SIG-M5 treated with dmso at 0.1 percent for 504 hours (cell line): Measurements from ENCODE around the gene INPP5B.

Experiments
- DNase-seq: peaks from one replicate; lab custom pipeline; 2025; ENCODE audit not compliant: unreplicated experiment; lab: John Stamatoyannopoulos, UW

INPP5B gene

DNA sequence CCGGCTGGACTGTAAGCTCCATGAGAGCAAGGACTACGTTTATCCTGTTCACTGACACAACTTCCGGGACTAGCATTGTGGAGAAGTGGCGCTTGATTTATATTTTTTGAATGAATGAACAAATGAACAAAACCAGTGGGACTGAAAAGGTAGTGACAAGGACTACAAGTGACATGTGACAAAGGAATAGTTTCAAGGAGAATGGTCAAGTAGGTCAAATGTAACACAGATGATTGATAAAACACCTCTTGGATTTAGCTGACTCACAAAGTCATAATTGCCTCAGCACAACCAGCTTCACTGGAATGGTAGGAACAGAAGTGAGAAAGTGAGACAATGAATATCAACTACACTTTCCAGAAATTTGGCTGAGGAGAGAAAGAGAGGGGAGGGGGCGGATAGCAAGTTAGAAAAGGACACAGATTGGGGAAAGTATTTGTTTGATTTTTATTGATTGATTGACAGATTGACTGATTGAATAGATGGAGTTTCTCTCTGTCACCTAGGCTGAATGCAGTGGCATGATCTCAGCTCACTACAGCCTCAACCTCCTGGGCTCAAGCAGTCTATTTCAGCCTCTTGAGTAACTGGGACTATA is 101.7 kb downstream of the INPP5B start:
- peak; percentile 52 for DNase-seq

DNA sequence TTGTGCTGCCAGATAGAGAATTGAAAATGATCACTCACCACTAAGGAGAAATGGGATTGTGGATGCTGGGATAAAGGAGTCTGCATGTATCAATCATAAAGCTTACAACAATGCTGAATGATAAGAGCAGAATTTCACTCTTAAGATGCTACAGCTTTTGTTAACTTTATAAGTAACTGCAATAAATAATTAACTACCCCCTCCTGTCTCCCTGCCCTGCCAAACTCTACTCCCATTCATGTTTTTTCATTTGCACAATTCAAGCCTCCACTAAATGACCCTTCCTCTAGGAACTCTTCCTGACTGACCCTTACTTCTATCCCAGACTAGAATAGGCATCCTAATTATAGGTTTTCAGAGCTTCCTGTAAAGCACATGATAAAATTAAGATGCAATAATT is 102.3 kb downstream of the INPP5B start:
- no peak for DNase-seq

DNA sequence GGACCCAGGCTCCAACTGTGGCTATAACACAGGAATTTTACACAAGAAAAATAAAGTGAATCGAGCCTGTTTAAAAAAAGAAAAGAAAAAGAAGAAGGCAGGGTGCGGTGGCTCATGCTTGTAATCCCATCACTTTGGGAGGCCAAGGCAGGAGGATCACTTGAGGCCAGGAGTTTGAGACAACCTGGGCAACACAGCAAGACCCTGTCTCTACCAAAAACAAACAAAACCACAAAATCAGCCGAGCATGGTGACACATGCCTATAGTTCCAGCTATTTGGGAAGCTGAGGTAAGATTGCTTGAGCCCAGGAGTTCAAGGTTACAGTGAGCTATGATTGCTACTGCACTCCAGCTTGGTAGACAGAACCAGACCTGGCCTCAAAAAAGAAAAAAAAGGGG is 105.2 kb downstream of the INPP5B start:
- DNase-seq = no peak

DNA sequence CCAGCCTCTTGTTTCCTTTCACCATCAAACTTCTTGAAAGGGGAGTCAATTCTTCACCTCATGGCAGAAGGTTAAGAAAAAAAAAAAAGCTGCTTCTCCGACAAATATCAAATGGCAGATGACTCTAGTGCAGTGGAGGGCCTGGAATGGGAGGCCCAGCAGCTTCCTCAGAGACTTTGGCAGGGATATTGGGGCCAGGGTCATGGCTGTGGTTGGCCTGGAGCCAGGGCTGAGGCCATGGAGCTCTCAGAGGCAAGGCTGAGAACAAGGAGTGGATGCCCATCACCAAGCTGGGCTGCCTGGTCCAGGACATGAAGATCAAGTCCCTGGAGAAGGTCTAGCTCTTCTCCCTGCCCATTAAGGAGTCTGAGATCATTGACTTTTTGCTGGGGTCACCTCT is 106.1 kb downstream of the INPP5B start:
- DNase-seq = no peak

DNA sequence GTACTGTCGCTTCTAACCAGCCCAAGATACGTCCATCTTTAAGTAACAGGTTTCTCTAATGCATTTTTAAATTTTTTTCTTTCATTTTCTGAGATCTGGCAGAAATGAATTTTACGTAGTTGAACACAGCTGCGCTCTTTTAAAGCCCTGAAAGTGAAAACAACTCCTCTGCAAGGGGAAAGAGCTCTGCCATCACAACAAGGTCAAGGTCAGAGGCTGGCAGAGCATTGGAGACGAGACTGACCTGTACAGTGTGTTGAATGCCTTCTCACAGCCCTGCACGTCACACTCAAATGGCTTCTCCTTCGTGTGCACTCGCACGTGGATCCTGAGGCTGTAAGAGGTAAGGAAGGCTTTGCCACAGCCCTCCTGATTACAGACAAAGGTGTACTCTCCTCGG is 107.2 kb downstream of the INPP5B start:
- DNase-seq = no peak

DNA sequence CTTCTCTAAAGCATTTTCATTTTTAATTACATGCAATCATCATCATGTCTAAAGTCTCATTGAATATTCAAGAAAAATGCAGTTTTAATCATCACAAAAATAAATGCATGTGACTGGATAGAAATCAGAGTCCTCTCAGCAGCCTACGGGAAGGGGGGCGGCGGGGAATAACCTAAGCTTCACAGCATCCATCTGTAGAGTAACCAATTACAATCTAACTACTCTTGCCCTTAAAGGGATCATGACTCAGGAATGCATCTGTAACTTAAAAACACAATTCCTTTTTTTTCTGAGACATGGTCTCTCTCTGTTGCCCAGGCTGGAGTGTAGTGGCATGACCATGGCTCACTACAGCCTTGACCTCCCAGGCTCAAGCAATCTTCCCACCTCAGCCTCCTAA is 110.1 kb downstream of the INPP5B start:
- DNase-seq = no peak

DNA sequence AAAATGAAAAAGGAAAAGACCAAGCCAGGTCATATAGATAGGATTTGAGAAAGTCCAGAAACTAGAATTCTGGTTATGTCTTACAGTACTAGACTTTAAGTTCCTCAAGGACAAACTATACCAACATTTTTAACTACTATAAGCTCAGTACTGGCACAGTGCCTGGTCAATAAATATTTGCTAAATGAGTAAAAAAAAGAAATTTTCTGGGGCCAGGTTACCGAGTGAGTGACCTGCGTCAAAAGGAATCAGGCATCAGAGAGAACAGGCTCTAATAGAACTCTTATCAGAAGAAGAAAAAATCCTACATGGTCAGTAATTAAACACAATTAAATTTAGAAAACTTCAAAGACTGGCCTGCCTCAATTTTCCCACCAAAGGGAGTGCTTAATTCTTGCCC is 115.0 kb downstream of the INPP5B start:
- DNase-seq = no peak

DNA sequence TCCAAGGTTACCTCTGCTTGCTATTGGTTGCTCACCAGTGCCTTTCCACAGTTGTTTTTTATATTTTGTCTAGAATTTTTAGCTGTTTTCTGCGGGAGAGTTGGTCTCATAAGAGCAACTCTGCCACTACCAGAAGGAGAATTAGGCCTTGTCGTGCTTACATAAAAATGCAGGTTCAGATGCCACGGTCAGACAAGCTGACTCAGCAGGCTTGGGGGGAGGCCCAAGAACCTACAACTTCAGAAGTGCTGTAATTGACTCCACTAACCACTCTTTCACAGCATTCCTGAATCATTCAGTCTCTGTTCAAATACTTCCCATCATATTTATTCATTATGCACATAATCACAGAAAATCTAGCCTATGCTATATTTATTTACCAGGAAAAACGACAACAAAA is 115.7 kb downstream of the INPP5B start:
- no peak for DNase-seq

DNA sequence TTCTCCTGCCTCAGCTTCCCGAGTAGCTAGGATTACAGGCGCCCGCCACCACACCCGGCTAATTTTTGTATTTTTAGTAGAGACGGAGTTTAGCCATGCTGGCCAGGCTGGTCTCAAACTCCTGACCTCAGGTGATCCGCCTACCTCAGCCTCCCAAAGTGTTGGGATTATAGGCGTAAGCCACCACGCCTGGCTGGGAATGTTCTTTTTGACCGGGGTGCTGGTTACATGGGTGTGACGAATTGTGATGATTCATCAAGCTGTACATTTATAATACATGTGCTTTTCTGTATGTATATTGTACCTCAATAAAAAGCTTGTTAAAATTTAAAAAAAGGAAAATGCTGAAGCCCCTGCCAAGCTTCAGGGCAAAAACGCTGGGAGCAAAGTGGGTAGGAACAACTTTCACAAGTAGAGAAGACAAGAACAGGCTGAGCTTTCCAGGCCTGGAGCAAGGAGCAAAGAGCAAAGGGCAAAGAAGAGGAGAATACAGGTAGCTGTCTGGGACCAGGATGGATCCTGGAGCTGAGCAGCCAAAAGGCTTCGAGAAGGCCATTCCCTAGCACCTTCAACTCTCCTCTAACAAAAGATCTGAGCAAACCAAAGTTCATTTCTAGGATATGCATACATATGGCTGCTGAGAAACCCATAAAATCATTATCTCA is 118.3 kb downstream of the INPP5B start:
- no peak for DNase-seq

DNA sequence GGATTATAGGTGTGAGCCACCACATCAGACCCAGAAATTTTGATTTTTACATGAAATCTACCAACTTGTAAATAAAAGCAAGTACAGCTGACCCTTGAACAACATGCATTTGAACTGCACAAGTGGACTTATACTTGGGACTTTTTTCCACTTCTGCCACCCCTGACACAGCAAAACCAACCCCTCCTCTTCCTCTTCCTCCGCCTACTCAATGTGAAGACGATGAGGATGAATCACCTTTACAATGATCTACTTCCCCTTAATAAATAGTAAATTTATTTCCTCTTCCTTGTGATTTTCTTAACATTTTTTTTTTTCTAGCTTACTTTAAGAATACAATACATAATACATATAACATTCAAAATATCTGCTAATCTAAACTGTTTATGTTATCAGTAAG is 121.3 kb downstream of the INPP5B start:
- no peak for DNase-seq

DNA sequence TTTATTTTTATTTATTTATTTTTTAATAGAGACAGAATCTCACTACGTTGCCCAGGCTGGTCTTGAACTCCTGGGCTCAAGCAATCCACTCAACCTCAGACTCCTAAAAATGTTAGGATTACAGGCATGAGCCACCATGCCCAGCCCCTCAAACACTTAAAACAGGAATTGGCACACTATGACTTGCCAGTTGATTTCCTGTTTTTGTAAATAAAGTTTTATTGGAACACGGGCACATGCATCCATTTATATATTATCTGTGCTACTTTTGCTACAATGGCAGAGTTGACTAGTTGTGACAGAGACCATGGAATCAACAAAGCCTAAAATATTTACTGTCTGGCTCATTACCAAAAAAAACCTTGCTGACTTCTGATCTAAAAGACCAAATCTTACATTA is 122.9 kb downstream of the INPP5B start:
- DNase-seq = no peak

DNA sequence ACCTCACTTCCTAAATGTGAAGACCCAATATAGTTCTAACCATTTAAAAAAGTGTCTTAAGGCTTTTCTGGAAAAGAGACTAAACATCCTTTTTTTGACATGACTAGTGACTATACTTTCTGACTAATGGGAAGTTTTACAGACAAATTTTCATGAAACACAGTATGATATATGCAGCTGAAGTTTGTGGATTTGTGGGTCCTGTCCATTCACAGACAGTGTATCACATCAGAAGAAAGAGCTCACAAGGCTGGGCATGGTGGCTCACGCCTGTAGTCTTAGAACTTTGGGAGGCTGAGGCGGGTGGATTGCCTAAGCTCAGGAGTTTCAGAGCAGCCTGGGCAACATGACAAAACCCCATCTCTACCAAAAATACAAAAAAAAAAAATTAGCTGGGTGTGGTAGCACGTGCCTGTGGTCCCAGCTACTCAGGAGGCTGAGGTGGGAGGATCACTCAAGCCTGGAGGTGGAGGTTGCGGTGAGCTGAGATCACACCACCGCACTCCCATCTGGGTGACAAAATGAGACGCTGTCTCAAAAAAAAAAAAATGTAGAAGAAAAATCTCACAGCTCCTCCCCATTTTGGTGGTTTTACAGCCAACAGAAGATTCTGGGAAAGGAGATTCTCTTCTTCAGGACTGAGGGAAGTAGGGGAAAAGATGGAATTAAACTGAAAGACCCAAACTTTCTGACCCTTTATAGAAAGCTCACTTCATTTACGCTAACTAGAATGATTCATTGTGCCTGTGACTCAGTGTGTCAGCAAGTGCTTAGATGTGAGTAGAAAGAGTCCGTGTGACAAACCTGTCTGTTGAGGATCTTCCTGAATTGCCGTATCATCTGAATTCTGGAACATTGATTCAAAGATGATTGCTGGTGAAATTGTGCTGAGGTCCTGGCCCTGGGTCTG is 123.7 kb downstream of the INPP5B start:
- DNase-seq = no peak

DNA sequence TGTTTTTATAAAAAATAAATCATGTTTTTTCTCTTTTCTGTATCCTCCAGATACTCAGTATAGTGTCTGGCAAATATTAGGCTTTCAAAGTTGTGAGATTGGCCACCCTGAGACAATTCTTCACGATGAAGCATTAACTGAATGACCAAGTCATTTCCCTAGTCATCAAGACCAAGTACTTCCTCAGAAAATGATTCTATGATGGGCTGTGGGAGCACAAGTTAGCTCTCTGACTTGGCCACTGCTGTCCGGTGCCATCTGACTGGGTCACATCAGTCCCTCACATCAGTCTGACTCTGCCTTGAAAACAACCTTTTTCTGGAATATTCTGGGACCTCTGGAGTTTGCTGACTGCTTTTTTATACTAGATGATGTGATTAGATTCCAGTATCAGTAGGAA is 125.4 kb downstream of the INPP5B start:
- DNase-seq = no peak

DNA sequence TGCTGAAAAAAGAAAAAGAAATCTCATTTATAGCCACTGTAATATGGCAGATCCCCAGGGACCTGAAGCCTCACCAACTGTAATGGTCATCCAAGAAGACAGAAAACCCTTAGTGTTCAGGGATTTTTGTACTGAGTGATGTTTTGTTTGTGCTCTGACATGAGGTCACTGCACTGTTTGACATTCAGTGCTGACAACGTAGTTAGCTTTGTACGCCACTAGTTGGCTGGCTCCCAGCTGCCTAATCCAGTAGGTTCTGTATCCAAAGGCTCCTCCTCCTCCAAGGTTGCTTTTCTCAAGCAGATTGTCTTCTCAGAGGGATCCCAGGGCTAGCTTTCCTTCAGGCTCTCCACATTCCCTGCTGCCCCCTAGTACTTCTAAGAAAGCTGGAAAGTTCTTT is 129.4 kb downstream of the INPP5B start:
- DNase-seq = peak; percentile 20

DNA sequence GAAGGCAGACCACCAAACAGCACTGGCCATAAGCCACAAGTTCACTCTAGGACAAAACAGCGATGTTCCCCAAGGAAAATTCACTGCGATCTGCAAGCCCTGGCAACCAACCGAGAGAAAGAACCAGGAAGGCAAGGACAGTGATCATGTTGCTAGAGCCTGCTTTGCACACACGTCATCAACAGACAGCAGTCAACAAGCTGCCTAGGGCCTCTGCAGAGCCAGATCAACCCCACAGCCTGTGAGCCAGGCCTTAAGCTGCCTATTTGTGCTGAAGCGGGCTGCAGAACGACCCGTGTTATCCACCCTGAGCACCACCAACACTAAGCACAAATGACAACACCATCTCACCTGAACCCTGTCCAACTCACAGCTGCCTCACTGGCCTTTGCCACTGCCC is 132.6 kb downstream of the INPP5B start:
- DNase-seq = no peak

DNA sequence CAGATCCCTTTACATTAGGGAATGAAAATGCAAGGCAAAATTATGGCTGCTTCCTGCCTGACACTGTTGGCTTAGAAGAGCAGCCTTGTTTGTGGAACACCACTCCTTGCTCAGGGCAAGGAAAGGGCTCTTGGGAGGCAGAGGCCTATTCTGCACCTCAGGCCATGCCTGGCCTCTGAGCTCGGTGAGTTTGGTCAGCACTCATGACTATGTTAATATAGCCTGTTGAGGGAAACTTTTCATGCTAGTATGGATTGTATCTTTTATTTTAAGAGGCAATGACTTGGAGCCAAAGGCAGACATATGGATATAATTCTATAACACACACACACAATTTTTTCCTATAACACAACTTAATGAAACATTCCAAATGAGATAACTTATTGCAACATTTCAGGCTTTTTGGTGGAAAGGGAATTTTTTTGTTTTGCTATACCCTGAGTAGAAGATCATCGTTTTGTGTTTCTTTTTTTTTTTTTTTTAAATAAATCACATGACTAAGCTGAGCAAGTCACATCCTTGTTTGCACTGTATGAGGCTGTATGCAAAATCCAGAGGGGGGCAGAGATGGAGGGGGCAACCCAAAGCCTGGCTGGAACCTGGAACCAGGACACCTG is 133.2 kb downstream of the INPP5B start:
- DNase-seq = no peak

DNA sequence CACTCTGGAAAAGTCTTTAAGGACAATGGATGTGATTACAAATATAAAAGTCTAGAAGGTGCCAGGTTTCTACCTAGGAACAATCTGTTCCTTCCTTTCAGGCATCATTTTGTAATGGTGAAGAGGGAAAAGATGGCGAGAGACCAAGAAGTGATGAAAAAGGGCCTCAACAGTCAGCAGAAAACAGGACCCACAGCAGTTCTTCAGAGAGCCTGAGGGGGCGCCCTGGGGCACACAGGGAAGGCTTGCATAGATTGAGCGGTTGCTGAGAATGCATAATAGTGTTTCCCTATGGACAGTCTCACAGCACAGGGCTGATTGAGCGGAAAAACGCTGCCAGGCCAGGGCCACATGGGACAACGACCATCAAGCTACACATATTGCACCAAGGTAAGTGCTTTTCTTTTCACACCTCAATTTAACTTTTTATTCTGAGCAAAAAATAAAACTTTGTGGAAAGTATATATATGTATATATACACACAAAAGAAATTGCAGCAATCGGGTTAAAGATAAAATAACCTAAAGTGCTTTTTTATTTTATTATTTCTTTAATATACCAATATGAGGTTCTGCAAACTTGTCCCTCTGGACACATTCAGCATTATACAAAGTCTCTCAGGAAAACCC is 135.7 kb downstream of the INPP5B start:
- DNase-seq = peak; percentile 83
